SK-N-MC (cell line): ENCODE results near the gene P2RY8.

ENCODE experiments used
- DNase-seq: peaks from one replicate; pipeline ENCODE4 v3.0.0-alpha.2; 2011; ENCODE audit warnings: low read depth, low spot score
- H3K27ac ChIP-seq: fragments of 200-600 bp; sonication (generic); 2 replicates; pipeline ENCODE4 v1.5.1; 2016; ENCODE audit warnings: mixed run types
- H3K36me3 ChIP-seq: fragments of 200-600 bp; sonication (generic); 2 replicates; pipeline ENCODE4 v1.6.1; 2017; ENCODE audit warnings: antibody characterized with exemption, low read length, mixed read lengths; ENCODE audit not compliant: insufficient read depth
- H3K4me3 ChIP-seq: fragments of 200-600 bp; sonication (generic); 2 replicates; pipeline ENCODE4 v1.5.1; 2016
- H3K9ac ChIP-seq: fragments of 200-600 bp; sonication (generic); 2 replicates; pipeline ENCODE4 v1.8.0; 2017; ENCODE audit warnings: mixed run types, mixed read lengths; ENCODE audit not compliant: insufficient read length
- H3K9me3 ChIP-seq: fragments of 200-600 bp; sonication (generic); 2 replicates; pipeline ENCODE4 v1.6.1; 2017; ENCODE audit warnings: low read depth, mild to moderate bottlenecking, antibody characterized with exemption, low read length, moderate library complexity, mixed read lengths
- EZH2 ChIP-seq: fragments of 200-600 bp; sonication (generic); IDR thresholded peaks from one replicate; pipeline ENCODE4 v1.6.1; 2017; ENCODE audit warnings: antibody characterized with exemption
- FOXP2 ChIP-seq: optimal IDR thresholded peaks from 2 replicates; pipeline ENCODE3; 2011; ENCODE audit warnings: mild to moderate bottlenecking, moderate library complexity; ENCODE audit not compliant: insufficient read depth; ENCODE audit errors: extremely low read length, control extremely low read depth
- POLR2AphosphoS5 ChIP-seq: IDR thresholded peaks from 2 replicates; pipeline ENCODE4 v1.6.1; 2012; ENCODE audit warnings: mild to moderate bottlenecking, low read depth, low read length, borderline replicate concordance

P2RY8 gene

DNA sequence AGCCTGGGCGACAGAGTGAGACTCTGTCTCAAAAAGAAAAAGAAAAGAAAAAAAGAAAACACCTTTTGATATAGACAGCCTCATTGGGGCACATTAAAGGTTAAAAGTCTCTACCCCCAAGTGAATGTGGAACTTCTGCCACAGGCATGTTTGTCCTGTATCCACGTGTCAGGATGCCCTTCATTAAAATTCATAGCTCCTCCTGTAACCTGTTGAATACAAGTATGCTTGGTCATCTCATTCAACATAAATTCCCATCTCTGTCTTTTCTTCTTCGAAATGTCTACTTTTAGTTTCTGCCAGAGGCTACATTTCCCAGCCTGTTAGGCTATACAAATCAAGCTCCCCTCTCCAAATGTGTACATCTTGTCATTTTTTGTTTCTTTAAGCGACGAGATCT lies 25.8 kb downstream of the P2RY8 start:
- no peak for TF ChIP-seq EZH2
- TF ChIP-seq FOXP2: no peak
- no peak for TF ChIP-seq POLR2AphosphoS5
- Histone ChIP-seq H3K36me3 (no peaks in the 10 kb centered on the region), H3K9me3 (no peaks in the 10 kb centered on the region), H3K9ac (no peak overlapping the region), H3K27ac (no peak overlapping the region), H3K4me3 (no peak overlapping the region)
- DNase-seq: no peak

DNA sequence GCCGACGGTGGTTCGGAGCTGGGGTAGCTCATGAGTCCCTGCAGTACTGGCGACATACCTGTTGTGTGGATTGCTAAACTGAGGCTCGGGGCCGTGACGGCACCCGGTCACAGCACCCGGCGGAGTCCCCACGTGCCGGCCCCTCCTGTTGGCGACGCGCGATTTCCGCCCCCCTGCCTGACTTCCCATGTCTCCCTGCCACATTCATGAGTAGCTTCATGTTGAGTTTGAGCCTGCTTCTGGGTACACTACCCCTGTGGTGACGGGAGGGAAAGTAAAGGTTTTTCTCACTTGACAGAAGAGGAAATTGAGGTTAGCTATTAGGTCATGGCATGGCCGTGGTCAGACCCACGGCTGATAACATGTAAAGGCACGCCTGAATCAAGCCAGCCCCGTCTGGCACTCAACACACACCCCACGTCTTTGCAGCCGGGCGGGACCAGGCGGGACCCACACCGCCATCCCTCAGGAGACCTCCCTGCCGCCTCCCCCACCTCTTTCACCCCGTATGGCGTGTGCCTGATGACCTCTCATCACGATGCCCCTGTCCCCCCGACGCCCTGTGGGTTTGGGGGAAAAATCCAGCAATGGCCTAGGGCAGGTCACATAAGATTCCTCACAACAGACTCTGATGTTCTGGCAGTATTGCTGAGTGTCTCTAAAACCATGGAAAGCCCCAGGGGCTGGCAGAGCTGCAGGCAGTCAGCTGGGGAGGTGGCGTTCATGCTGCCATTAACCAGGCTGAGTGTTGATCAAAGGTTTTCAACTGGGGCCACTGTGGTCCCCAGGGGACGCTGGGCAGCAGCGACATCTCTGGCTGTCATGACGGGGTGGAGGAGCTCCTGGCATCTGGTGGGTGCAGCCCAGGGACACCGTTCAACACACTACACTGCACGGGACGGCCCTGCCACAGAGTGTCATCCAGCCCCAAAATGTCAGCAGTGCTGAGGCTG lies 29.2 kb downstream of the P2RY8 start:
- Histone ChIP-seq H3K9ac (no peak overlapping the region), H3K9me3 (no peaks in the 10 kb centered on the region), H3K27ac (no peak overlapping the region), H3K4me3 (no peak overlapping the region), H3K36me3 (no peaks in the 10 kb centered on the region)
- TF ChIP-seq EZH2 (no peak), POLR2AphosphoS5 (no peak), FOXP2 (no peak)
- DNase-seq: no peak

DNA sequence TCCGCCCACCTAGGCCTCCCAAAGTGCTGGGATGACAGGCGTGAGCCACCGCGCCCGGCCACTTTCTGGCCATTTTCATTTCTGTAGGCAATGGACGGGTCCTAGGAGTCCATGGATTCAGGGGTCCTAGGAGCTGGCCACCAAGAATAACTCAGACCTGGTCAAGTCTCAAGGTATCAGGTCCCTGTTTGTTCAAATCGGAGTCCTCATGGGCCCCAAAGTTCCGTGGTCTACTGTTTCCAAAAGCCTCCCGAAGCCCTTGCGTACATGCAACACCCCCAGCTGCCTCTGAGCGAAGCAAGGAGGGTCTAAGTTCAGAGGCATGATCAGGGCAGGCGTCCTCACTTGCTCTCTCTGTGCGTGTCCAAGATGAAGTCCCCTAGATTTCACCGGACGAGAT lies 30.1 kb downstream of the P2RY8 start:
- H3K36me3 ChIP-seq: no peaks in the 10 kb centered on the region
- H3K9ac ChIP-seq: no peak overlapping the region
- H3K9me3 ChIP-seq: no peaks in the 10 kb centered on the region
- no peak overlapping the region for H3K4me3 ChIP-seq
- TF ChIP-seq EZH2 (no peak), FOXP2 (no peak), POLR2AphosphoS5 (no peak)
- DNase-seq: no peak
- no peak overlapping the region for H3K27ac ChIP-seq

DNA sequence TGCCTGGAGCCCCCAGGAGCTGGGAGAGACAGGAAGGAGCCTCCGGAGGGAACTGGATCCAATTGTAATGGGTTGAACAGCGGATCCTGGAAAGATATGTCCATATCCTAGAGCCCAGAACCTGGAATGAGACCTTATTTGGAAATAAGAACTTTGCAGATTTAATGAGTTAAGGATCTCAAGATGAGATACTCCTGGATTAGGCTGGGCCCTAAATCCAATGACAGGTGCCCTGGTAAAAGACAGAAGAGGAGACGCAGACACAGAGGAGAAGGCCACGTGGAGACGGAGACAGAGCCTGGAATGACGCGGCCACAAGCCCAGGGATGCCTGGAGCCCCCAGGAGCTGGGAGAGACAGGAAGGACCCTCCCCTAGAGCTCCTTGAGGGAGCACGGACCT lies 34.1 kb downstream of the P2RY8 start:
- TF ChIP-seq FOXP2 (no peak), POLR2AphosphoS5 (no peak), EZH2 (no peak)
- H3K9me3 ChIP-seq: no peaks in the 10 kb centered on the region
- H3K36me3 ChIP-seq: no peaks in the 10 kb centered on the region
- H3K27ac ChIP-seq: no peak overlapping the region
- H3K4me3 ChIP-seq: no peak overlapping the region
- H3K9ac ChIP-seq: no peak overlapping the region
- no peak for DNase-seq

DNA sequence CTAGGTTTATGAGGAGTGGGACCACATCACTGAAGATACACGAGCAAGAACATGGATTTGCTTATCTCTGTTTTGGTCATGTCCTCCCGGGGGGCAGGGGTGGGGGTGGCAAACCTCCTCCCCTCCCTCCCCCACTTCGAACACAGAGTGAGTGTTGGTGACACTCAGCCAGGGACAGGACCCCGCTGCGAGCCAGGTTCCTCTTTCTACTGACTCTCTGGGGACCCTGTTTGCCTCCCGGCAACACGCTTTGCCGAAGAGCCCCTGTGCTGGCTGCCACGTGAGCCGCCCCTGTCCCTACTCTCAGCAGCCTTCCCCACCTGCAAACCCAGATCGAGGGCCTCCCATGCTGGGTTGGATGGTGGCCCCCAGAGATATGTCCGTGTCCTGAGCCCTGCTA lies 34.7 kb downstream of the P2RY8 start:
- TF ChIP-seq POLR2AphosphoS5 (no peak), FOXP2 (no peak), EZH2 (no peak)
- DNase-seq: no peak
- Histone ChIP-seq H3K9ac (no peak overlapping the region), H3K36me3 (no peaks in the 10 kb centered on the region), H3K9me3 (no peaks in the 10 kb centered on the region), H3K27ac (no peak overlapping the region), H3K4me3 (no peak overlapping the region)

DNA sequence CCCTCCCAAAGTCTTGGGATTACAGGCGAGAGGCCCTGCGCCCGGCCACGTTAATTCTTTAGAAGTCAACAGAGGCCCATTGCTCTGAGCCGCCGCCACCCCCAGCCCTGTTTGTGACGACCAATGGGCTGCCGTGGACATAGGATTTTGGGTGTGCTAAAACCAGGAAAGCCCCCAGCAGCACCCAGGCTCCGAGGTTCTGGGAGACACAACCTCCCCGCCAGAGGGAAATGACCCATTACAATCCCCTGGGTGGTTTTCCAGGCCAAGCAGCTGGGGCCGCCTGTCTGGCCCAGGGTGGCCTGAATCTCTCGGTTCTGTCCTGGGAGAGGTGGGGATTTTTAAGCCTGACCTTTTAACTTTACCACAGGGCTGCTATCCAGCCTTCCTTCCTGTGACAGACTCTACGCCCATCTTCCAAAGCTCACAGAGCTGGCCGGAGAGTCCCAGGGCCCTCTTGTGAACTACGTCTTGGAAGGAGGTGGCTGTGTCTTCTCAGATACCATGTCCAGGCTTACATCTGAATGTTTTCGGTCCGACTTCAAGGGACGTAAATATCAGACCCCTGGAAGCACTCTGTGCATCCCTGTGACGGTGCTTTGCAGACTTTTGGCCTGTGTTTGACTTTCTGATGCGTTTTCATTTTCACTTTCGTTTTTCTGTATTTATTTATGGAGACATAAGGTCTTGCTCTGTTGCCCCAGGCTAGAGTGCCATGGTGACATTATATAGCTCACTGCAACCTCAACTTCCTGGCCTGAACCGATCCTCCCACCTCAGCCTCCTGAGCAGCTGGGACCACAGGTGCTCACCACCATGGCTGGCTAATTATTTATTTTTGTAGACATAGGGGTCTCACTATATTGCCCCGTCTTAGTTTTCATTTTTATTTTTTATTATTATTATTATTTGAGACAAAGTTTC lies 36.0 kb downstream of the P2RY8 start:
- Histone ChIP-seq H3K9ac (no peak overlapping the region), H3K27ac (no peak overlapping the region), H3K4me3 (no peak overlapping the region), H3K9me3 (no peaks in the 10 kb centered on the region), H3K36me3 (no peaks in the 10 kb centered on the region)
- no peak for TF ChIP-seq POLR2AphosphoS5
- no peak for TF ChIP-seq EZH2
- no peak for TF ChIP-seq FOXP2
- DNase-seq: no peak

DNA sequence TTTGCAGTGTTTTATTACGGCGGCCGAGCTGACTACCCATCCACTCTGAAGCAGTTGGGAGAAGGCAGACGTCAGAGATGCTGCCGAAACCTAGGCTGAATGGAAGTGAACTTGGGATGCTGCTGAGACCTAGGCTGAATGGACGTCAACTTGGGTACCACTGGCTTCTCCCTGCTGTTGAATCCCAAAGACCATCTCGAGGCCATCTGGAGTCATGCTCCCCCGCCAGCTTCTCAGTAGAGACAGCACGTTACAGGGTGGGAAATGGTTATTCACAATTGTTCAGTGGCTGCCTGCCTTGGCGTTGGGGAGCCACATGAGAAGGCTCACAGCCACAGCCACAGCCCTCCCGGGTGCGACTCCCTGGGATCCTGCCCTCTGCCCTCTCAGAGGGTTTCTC lies 40.9 kb downstream of the P2RY8 start:
- no peaks in the 10 kb centered on the region for H3K9me3 ChIP-seq
- H3K27ac ChIP-seq: no peak overlapping the region
- DNase-seq: no peak
- H3K9ac ChIP-seq: no peak overlapping the region
- TF ChIP-seq POLR2AphosphoS5 (no peak), EZH2 (no peak), FOXP2 (no peak)
- no peak overlapping the region for H3K4me3 ChIP-seq
- H3K36me3 ChIP-seq: no peaks in the 10 kb centered on the region

DNA sequence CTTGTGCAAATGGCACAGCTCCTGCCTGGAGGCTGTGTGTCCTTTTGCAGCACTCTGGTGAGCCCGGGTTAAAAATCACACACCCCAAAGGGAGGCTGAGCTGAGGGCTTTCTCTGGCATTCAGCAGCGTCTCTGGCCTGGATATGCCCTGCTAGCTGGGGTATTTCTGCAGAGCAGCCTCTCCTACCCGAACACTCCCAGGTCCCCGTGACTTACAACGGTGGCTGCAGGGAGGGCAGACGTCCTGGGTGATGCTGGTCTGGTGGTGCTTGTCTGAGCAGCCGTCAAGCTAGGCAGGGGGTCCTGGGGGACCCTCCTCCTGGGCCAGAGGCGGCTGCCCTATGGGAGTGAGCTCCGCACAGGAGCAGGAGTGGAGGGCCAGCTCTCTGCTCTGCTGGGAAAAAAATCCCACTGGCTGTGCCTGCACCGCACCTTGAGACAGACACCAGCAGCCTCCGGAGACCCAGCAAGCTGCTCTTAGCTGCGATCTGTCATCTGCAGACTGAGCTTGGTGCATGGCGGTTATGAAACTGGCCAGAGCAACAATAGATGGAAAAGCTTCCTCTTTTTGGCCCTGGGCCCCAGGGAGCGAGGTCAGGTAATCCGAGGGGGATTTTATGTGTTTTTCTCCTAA lies 43.0 kb downstream of the P2RY8 start:
- H3K27ac ChIP-seq: no peak overlapping the region
- H3K9ac ChIP-seq: no peak overlapping the region
- no peaks in the 10 kb centered on the region for H3K36me3 ChIP-seq
- H3K9me3 ChIP-seq: no peaks in the 10 kb centered on the region
- no peak for TF ChIP-seq POLR2AphosphoS5
- no peak overlapping the region for H3K4me3 ChIP-seq
- no peak for DNase-seq
